GM21515 (cell line): ENCODE data around the gene RCAN3.
"Not testable (repeated sequence)": the region's sequence is repeated elsewhere in the genome, so short reads cannot be mapped to it uniquely, and the experiment has no call there.

Experiments used
- ATAC-seq: cut with Tn5 transposase; IDR thresholded peaks from one replicate; pipeline ENCODE4 v1.9.1; 2021; ENCODE audit not compliant: unreplicated experiment

Gene RCAN3

DNA sequence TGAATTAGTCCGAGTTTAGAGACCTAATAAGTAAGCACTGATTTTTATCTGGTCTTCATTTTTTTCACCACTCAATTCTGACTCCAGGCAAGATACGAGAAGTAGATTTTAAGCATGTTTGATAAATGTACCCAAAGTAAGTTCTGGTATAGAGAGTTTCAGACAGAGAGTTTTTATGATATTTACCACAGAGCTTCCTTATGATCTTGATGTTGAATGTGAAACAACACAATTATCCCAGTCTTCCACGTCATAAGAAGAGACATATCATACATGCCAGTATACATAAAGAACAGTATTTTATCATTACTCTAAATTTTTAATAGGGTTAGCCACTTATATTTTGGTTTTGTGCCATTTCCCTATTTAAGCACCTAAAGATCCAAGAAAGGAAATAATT, 45.4 kb downstream of the RCAN3 start:
- ATAC-seq: no peak

- ATAC-seq: not testable (repeated sequence)
Observed at GRCh38 chr1:24549210-24549609, 46.6 kb downstream of the RCAN3 start.

GRCh38 chr1:24551290-24551959, 48.8 kb downstream of the RCAN3 start:
- ATAC-seq: no peak

DNA sequence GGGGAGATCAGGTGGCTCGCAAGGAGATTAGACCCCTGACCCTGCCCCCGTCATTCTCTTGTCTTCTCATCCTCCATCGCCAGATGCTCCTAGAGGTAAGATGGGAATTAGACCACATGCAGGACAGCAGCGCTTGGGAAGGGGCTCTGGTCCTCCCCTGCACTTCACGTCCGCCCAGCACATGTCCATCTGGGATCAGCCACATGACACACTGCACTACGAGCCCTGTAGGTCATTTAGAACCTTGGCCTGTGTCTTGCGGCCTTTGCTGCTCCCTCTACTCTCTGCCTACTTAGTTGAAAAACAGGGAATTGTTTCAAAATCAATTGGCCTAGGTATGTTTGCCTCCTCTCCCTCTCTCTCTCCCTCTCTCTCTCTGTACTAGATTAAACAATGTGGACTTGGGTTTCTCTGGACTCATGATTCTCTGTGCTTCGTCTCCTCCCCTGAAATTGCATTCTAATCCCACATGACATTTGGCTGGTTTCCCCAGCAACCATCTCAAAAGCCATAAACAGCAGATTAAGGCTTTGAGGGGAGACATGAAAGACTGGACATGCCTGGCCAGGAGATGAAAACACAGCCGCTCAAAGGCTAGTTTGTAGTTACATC, 49.4 kb downstream of the RCAN3 start:
- no peak for ATAC-seq

- no peak for ATAC-seq
Observed at GRCh38 chr1:24553931-24554330, 51.3 kb downstream of the RCAN3 start.

GRCh38 chr1:24554714-24555113, 52.1 kb downstream of the RCAN3 start:
- ATAC-seq: no peak

DNA sequence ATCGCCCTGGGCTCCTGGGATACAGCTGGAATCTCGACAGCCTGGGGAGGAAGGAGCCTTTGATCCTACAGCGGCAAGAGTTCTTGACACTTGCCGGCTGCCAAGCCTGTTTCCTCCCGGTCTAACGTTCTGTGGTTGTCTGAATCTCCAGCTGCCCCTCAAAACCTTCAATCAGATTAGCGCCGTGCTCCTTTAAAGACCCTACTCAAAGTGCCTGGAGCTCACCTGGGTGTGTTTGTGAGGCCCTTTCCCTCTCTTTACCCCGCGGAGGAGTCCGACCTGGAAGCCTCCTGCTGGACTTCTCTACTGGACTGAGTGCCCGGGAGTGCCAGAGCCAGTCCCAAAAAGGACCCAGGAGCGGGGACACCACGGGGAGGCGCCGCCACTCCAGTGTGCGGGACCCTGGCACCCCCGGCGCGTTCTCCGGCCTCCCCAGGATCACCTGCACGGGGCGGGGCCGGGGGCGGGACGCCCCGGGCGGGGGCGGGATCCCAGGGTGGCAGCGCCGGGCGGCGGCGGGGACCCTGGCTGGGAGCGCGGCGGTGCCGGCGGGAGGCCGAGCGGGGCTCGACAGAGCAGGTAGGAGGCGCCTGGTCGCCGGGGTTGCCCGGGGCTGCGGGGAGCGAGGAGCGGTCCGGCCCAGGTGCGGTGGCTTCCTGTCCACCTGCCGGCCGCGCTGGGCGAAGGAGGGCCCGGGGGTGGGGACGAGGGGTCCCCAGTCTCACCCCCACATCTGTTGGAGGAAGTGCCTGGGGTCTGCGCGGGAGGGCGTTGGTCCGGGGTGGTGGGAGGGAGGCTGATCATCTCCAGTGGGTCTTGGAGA, 53.2 kb downstream of the RCAN3 start, which contains the start of gene NCMAP:
NCMAP (plus strand) TSS at position 497 of the 823 bp plus-strand sequence. CDS start 39,344 bp downstream, outside the sequence.
- ATAC-seq: no peak

GRCh38 chr1:24556414-24556795, 53.8 kb downstream of the RCAN3 start:
- ATAC-seq: no peak

DNA sequence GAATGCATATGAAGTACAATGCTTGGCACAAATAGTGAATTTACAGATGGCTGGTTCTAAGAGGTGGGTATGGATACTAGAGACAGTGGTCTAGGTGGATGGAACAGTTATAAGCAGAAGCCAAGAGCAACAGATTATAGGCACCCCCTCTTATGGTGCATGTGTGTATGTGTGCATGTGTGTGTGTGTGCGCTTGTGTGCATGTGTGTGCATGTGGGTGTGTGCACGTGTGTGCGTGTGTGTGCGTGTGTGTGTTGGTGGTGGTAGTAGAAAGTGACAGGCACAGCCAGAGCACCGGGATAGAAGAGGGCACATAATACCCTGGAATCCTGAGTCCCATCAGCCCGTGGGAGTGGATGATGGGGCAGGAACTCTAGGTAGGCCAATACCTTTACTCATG, 54.6 kb downstream of the RCAN3 start:
- ATAC-seq: no peak

DNA sequence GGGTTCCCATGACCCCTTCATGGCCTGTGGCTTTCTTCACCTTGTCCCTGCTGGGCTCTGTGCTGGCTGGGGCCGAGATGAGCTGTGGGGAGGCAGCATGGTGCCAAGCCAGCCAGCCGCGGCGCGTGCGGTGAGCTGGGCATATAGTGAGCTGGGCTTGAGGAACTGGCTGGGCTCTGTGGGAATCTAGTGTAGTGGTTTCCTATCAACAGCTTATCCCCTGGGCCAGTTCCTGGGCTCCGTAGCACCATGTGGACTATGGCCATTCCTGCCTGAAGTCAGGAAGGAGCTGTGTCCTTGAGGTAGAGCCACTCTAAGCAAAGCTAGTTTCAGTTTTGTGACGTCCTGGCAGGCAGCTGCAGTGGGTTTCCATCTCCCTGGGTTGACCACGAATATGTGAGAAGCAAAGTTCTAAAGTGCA, 55.1 kb downstream of the RCAN3 start:
- no peak for ATAC-seq

- no peak for ATAC-seq
Observed at GRCh38 chr1:24558455-24558854, 55.8 kb downstream of the RCAN3 start.

- ATAC-seq: no peak
Observed at GRCh38 chr1:24558902-24559791, 56.5 kb downstream of the RCAN3 start.

- ATAC-seq: no peak
Observed at GRCh38 chr1:24560361-24560760, 57.7 kb downstream of the RCAN3 start.

DNA sequence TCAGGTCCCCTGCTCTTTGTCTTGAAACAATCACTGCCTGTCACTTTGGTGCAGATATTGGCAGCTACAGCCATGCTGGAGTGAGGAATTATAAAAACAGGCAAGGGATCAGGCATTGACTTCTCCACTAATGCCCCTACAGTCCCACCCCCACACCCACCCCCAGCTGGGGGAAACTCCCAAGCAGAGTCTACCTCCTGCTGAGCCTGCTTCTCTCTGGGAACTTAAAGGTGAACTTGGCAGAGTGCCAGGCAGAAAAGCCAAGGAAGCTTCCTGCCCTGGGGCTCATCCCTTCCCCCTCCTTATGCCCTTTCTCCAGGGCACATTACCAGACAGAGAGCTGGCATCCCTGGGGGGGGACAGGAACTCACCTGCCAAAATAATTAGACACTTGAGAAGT, 60.0 kb downstream of the RCAN3 start:
- no peak for ATAC-seq

- no peak for ATAC-seq
Observed at GRCh38 chr1:24564695-24565094, 62.1 kb downstream of the RCAN3 start.

DNA sequence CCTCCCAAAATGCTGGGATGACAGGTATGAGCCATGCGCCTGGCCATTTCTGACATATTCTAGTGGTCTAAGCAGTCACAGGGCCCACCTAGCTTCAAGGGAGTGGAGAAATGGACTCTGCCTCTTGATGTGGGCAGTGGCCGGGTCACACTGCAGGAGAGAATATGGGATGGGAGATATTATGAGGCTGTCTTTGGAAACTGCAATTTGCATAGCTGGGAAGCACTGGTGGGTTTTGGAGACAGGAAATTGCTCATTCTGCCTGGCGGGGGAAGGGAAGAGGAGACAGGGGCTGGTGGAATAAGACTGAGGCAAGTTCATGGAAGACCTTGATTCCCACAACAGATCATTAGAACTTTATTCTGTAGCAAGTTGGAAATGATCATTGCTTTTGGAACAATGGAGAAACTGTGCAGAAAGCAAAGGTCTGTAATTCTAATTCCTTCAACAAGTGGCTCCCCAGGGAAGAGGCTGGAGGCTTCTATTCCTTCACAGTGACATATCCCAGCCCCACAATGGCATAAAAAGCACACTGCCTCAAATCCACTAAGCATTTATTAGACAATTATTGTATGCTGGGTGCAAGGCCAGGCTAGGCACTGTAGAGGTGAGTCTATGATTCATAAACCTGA, 63.7 kb downstream of the RCAN3 start:
- no peak for ATAC-seq

GRCh38 chr1:24567792-24568388, 65.3 kb downstream of the RCAN3 start:
- ATAC-seq: no peak

GRCh38 chr1:24568475-24568874, 65.8 kb downstream of the RCAN3 start:
- no peak for ATAC-seq

GRCh38 chr1:24570265-24571125, 67.9 kb downstream of the RCAN3 start:
- no peak for ATAC-seq
